RWPE2 (cell line): ENCODE results near the gene CARHSP1.
A peak's percentile ranks its signal among the peaks of the same experiment; 100 is the strongest.

Experiments
- ATAC-seq: fragments of 200-7000 bp; cut with Tn5 transposase; 3 replicates; pipeline ENCODE4 v1.9.1; 2021; ENCODE audit warnings: low read depth
- DNase-seq: peaks from one replicate; pipeline ENCODE4 v3.0.0-alpha.2; 2020; ENCODE audit warnings: low spot score
- H3K27ac ChIP-seq: fragments of 450-650 bp; 2 replicates; pipeline ENCODE4 v1.5.1; 2017; ENCODE audit warnings: mild to moderate bottlenecking; ENCODE audit not compliant: poor library complexity, severe bottlenecking
- H3K27me3 ChIP-seq: fragments of 250-450 bp; sonication (Bioruptor Pico); 2 replicates; pipeline ENCODE4 v1.5.1; 2021; ENCODE audit warnings: mild to moderate bottlenecking, moderate library complexity; ENCODE audit not compliant: insufficient read depth, poor library complexity, severe bottlenecking
- H3K36me3 ChIP-seq: fragments of 250-450 bp; sonication (Bioruptor Pico); 2 replicates; pipeline ENCODE4 v1.5.1; 2020; ENCODE audit warnings: low read depth, mild to moderate bottlenecking, moderate library complexity
- H3K4me1 ChIP-seq: fragments of 250-450 bp; sonication (Bioruptor Pico); 2 replicates; pipeline ENCODE4 v1.5.1; 2021; ENCODE audit warnings: mild to moderate bottlenecking, moderate library complexity; ENCODE audit not compliant: insufficient read depth, poor library complexity, severe bottlenecking
- H3K4me3 ChIP-seq: fragments of 250-450 bp; sonication (Bioruptor Pico); 2 replicates; pipeline ENCODE4 v1.5.1; 2021; ENCODE audit warnings: mild to moderate bottlenecking, moderate library complexity; ENCODE audit not compliant: severe bottlenecking
- H3K9me3 ChIP-seq: fragments of 250-450 bp; sonication (Bioruptor Pico); 2 replicates; pipeline ENCODE4 v1.5.1; 2021; ENCODE audit warnings: mild to moderate bottlenecking, moderate library complexity; ENCODE audit not compliant: severe bottlenecking
- CTCF ChIP-seq: fragments of 450-650 bp; IDR thresholded peaks from one replicate; pipeline ENCODE4 v1.5.1; 2017; ENCODE audit warnings: mild to moderate bottlenecking, moderate library complexity; ENCODE audit not compliant: poor library complexity, severe bottlenecking

Gene CARHSP1

GRCh38 chr16:8864480-8865110, 4.2 kb downstream of the CARHSP1 start:
- no peaks in the 10 kb centered on the region for H3K27me3 ChIP-seq
- TF ChIP-seq CTCF: no peak
- no peak overlapping the region for H3K4me3 ChIP-seq
- peaks cover 37% of the 10 kb centered on the region for H3K36me3 ChIP-seq
- H3K27ac ChIP-seq: peak overlapping the region; percentile 33
- ATAC-seq (no peak), DNase-seq (no peak)
- no peaks in the 10 kb centered on the region for H3K9me3 ChIP-seq
- peaks cover 21% of the 10 kb centered on the region for H3K4me1 ChIP-seq

GRCh38 chr16:8863594-8864424, 5.0 kb downstream of the CARHSP1 start:
- DNase-seq: no peak
- no peak for TF ChIP-seq CTCF
- ATAC-seq: no peak
- Histone ChIP-seq H3K4me3 (no peak overlapping the region), H3K27ac (peak overlapping the region; percentile 33), H3K27me3 (no peaks in the 10 kb centered on the region), H3K9me3 (no peaks in the 10 kb centered on the region), H3K36me3 (peaks cover 45% of the 10 kb centered on the region), H3K4me1 (peaks cover 21% of the 10 kb centered on the region)

GRCh38 chr16:8862309-8863130, 6.3 kb downstream of the CARHSP1 start:
- Histone ChIP-seq H3K4me1 (peaks cover 21% of the 10 kb centered on the region), H3K4me3 (no peak overlapping the region), H3K27ac (no peak overlapping the region), H3K9me3 (no peaks in the 10 kb centered on the region), H3K36me3 (peaks cover 57% of the 10 kb centered on the region), H3K27me3 (no peaks in the 10 kb centered on the region)
- DNase-seq (no peak), ATAC-seq (no peak)
- TF ChIP-seq CTCF: no peak

GRCh38 chr16:8861563-8862308, 7.1 kb downstream of the CARHSP1 start:
- no peaks in the 10 kb centered on the region for H3K9me3 ChIP-seq
- H3K27me3 ChIP-seq: no peaks in the 10 kb centered on the region
- DNase-seq (no peak), ATAC-seq (no peak)
- H3K4me3 ChIP-seq: no peak overlapping the region
- peaks cover 21% of the 10 kb centered on the region for H3K4me1 ChIP-seq
- H3K27ac ChIP-seq: no peak overlapping the region
- H3K36me3 ChIP-seq: peaks cover 58% of the 10 kb centered on the region
- no peak for TF ChIP-seq CTCF
